ENCODE measurements around the gene MGLL. TPM values are rescaled to one million over a fixed set of nuclear protein-coding genes. Genes with fewer than 3 reads are reported as not detected.

MGLL gene
- total and polyA plus RNA-seq, 8 donors = 10.5 to 118 (median 37.9) TPM

- H3K27ac ChIP-seq = no peak overlapping the region
- WGBS, 5 donors = 90 to 97% (median 93%) methylated on average over 5 of the region's 5 CpGs
- DNase-seq = no peak
- no peak for TF ChIP-seq POLR2AphosphoS5 (IDR thresholded peaks at IDR 0.05)
- TF ChIP-seq POLR2A (IDR thresholded peaks at IDR 0.05) = no peak
- H3K36me3 ChIP-seq = peaks cover 0 to 8% (median 0%) of the 10 kb centered on the region in 4 donors
- H3K4me1 ChIP-seq = no peaks in the 10 kb centered on the region
- H3K27me3 ChIP-seq = no peaks in the 10 kb centered on the region
- no peaks in the 10 kb centered on the region for H3K9me3 ChIP-seq
- intact Hi-C loops (cut with DNase I; ENCODE audit: low total_unique reads) = no loop called here
- no peak overlapping the region for H3K4me3 ChIP-seq
Measured at GRCh38 chr3:127639173-127640041, 182.9 kb downstream of the MGLL start.

Other genes starting within 250 kb of the MGLL start
- 10 to 100 TPM; 12.8 to 46.4 (median 25.8) TPM for gene TPRA1, start 231.8 kb downstream of the MGLL start, total RNA-seq
- 10 to 100 TPM; 10.1 to 22.9 (median 14.6) TPM for gene TPRA1, start 231.8 kb downstream of the MGLL start, polyA plus RNA-seq
- gene MCM2, start 224.1 kb downstream of the MGLL start, total RNA-seq = 10 to 100 TPM in 1 of 5 donors, 1 to 10 TPM in 3, not detected in 1; 2.6 to 16.5 (median 7.6) TPM
- 1 to 10 TPM; 3.4 to 6.8 (median 5.4) TPM for gene MCM2, start 224.1 kb downstream of the MGLL start, polyA plus RNA-seq
- 10 to 100 TPM in 4 of 5 donors, 1 to 10 TPM in 1; 5.3 to 50.9 (median 15.6) TPM for gene PODXL2, start 193.3 kb downstream of the MGLL start, total RNA-seq
- 10 to 100 TPM in 2 of 3 donors, 1 to 10 TPM in 1; 6.3 to 11.6 (median 10.6) TPM for gene PODXL2, start 193.3 kb downstream of the MGLL start, polyA plus RNA-seq
- gene ABTB1, start 149.6 kb downstream of the MGLL start, total RNA-seq = 100 to 1,000 TPM in 1 of 5 donors, 10 to 100 TPM in 4; 22.0 to 113 (median 56.6) TPM
- gene ABTB1, start 149.6 kb downstream of the MGLL start, polyA plus RNA-seq = 10 to 100 TPM; 25.7 to 36.3 (median 34.4) TPM
- 10 to 100 TPM in 1 of 5 donors, 1 to 10 TPM in 4; 1.4 to 10.3 (median 1.9) TPM for gene KBTBD12, start 92.7 kb upstream of the MGLL start, total RNA-seq
- gene KBTBD12, start 92.7 kb upstream of the MGLL start, polyA plus RNA-seq = 1 to 10 TPM in 1 of 3 donors, under 1 TPM in 2; 0.46 to 1.1 (median 0.75) TPM
- gene SEC61A1, start 229.9 kb upstream of the MGLL start, total RNA-seq = 100 to 1,000 TPM in 3 of 5 donors, 10 to 100 TPM in 2; 36.8 to 200 (median 143) TPM
- gene SEC61A1, start 229.9 kb upstream of the MGLL start, polyA plus RNA-seq = 10 to 100 TPM; 42.3 to 87.1 (median 74.2) TPM